ENCODE measurements around the gene TMEM123. TPM values are rescaled to one million over a fixed set of nuclear protein-coding genes. Genes with fewer than 3 reads are reported as not detected.

The TMEM123 gene
- total RNA-seq, 2 experiments from 2014 or later = 299 to 310 TPM

DNA sequence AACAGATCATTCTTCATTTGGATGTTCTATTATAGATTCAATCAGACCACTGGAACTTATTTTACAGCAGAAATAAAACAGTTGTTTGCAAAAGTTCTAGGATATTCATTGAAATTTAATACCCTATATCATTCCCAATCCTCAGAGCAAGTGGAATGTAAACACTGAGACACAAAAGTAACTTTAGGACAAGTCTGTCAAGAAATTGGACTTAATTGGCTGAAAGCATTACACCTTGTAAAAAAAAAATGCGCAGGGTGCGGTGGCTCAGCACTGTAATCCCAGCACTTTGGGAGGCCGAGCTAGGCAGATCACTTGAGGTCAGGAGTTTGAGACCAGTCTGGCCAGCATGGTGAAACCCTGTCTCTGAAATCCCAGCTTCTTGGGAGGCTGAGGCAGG is 29.9 kb upstream of the TMEM123 start:
- peaks cover under 1% of the 10 kb centered on the region for H3K36me3 Mint-ChIP-seq
- peaks cover 25% of the 10 kb centered on the region for H3K4me1 Mint-ChIP-seq
- no peak overlapping the region for H3K4me3 Mint-ChIP-seq
- no peaks in the 10 kb centered on the region for H3K27me3 Mint-ChIP-seq
- H3K27ac Mint-ChIP-seq = no peak overlapping the region
- DNase-seq = no peak
- H3K9me3 Mint-ChIP-seq = no peaks in the 10 kb centered on the region

DNA sequence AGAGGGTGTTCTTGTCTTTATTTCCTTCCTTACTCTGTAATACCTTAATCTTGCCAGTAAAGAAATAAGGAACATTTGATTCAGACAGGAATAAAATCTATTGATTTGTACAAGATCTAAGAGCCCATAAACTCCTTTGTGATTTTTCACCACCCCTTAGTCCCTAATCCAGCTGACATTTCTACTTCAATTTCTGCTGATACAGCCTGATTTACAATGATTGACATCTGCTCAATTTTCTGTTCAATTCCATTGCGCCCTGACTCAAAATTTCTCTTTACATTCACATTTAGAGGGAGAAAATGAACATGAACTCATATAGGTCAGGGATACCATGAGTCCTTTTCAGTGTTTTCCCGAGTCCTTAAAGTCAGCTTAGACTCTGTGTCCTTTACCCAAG is 27.2 kb upstream of the TMEM123 start:
- Mint-ChIP-seq H3K9me3 (no peaks in the 10 kb centered on the region), H3K4me1 (peaks cover 36% of the 10 kb centered on the region), H3K4me3 (no peak overlapping the region), H3K36me3 (no peaks in the 10 kb centered on the region), H3K27me3 (no peaks in the 10 kb centered on the region), H3K27ac (no peak overlapping the region)
- no peak for DNase-seq

DNA sequence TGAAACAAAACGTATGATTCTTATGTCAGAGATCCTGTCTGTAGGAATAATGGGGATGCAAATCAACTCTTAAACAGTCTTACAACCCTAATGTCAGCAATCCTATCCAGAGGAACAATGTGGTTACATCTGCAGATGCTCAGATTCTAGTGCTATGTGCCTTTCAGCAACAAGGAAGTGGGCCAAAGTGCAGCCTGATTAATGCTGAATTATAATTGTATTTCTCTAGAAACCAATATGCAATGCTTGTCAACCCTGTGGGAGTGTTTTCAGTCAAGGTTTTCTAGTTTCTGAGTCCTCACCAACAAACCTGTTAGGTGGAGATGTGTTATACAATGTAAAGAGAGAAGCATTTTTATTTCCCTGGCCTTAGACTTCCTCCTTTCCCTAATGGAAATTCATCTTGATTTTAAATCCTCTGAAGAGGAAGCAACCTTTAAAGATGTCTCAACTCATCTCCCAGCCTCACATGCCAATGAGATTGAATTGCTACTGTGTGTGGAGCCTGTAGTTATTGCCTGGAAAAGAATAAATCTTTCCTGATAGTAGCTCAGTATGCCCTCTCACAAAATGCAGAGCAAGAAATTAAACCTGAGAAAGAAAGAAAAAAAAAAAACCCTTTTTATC is 26.2 kb upstream of the TMEM123 start:
- peaks cover 44% of the 10 kb centered on the region for H3K4me1 Mint-ChIP-seq
- H3K36me3 Mint-ChIP-seq = no peaks in the 10 kb centered on the region
- no peak overlapping the region for H3K4me3 Mint-ChIP-seq
- H3K27me3 Mint-ChIP-seq = no peaks in the 10 kb centered on the region
- DNase-seq = no peak
- H3K9me3 Mint-ChIP-seq = no peaks in the 10 kb centered on the region
- no peak overlapping the region for H3K27ac Mint-ChIP-seq

DNA sequence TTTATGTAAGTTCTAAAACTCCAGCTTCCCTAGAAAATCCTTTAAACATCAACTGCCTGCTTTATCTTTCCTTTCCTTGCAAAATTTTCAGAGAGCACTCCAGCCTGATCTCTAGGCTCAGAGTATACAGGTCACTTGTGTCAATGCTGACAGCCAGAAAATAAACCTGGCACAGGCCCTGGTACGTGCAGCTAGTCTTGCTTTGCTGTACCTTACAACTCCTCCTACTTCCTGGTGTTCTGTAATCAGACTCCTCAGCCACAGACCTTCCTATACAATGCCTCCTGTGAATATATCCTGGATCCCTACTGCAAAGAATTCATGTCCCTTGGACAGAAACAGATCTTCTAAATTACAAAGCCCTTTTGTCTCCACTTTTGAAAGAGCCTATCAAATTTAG is 24.2 kb upstream of the TMEM123 start:
- Mint-ChIP-seq H3K4me1 (peaks cover 60% of the 10 kb centered on the region), H3K27me3 (no peaks in the 10 kb centered on the region), H3K4me3 (peak overlapping the region; percentile 29), H3K27ac (peak overlapping the region; percentile 83), H3K36me3 (peaks cover 5% of the 10 kb centered on the region), H3K9me3 (no peaks in the 10 kb centered on the region)
- DNase-seq = peak; percentile 26

DNA sequence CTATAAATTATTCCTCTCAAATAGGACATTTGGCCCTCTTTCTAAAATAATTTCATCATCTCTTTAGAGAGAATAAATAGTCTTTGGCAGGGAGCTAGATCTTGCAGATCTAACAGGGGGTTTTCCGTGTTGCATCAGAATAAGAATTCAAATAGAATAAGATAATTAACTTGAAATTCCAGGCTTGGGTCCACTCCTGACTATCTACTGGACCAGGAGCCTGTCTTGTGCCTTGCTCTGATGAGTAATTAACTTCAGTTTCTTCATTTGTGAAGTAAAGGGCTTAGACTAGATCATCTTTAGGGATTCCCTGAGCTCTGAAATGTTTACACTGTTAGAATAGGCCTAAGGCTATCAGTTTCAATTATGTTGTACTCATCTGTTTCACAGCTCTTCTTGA is 23.5 kb upstream of the TMEM123 start:
- Mint-ChIP-seq H3K4me1 (peaks cover 68% of the 10 kb centered on the region), H3K9me3 (no peaks in the 10 kb centered on the region), H3K36me3 (peaks cover 5% of the 10 kb centered on the region), H3K27ac (peak overlapping the region; percentile 83), H3K27me3 (no peaks in the 10 kb centered on the region), H3K4me3 (peak overlapping the region; percentile 29)
- DNase-seq = no peak

DNA sequence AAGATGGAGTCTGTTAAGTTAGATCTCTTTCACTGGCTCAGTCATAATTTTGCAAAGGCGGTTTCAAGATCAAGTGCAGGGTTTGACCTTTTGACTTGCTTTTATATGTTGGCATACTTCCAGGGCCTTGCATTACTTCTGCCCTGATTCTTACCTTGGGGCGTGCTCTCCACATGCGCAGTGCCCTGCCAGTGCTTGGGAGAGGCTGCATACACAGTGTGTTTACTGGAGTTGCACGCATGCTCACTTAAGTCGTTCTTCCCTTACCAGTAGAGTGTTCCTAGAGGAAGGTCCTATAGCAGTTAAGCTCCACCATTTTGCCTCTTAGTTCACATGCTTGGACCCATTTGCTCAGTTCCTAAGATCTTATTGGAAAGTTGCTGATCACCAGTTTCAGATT is 21.0 kb upstream of the TMEM123 start:
- no peak for DNase-seq
- H3K4me3 Mint-ChIP-seq = no peak overlapping the region
- no peaks in the 10 kb centered on the region for H3K27me3 Mint-ChIP-seq
- H3K9me3 Mint-ChIP-seq = no peaks in the 10 kb centered on the region
- H3K4me1 Mint-ChIP-seq = peaks cover 88% of the 10 kb centered on the region
- peak overlapping the region; percentile 90 for H3K27ac Mint-ChIP-seq
- peaks cover 5% of the 10 kb centered on the region for H3K36me3 Mint-ChIP-seq

DNA sequence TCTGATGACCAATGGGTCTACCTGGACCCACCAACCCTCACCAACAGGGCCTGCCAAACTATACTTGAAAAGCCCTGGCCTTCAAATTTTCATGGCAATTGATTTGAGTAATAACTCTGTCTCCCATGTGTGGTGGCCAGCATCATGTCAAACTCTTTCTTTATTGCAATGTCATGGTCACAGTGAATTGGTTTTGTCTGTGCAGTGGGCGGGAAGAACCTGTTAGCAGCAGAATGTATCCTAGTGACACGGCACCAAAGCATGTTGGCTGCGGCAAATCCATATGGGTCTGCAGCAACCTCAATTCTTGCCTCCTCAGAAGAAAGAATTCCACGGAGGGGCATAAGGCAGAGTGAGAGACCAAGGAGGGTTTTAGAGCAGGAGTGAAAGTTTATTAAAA is 19.6 kb upstream of the TMEM123 start:
- H3K9me3 Mint-ChIP-seq = no peaks in the 10 kb centered on the region
- H3K36me3 Mint-ChIP-seq = peaks cover 5% of the 10 kb centered on the region
- peaks cover 89% of the 10 kb centered on the region for H3K4me1 Mint-ChIP-seq
- H3K4me3 Mint-ChIP-seq = no peak overlapping the region
- DNase-seq = no peak
- H3K27ac Mint-ChIP-seq = no peak overlapping the region
- no peaks in the 10 kb centered on the region for H3K27me3 Mint-ChIP-seq

DNA sequence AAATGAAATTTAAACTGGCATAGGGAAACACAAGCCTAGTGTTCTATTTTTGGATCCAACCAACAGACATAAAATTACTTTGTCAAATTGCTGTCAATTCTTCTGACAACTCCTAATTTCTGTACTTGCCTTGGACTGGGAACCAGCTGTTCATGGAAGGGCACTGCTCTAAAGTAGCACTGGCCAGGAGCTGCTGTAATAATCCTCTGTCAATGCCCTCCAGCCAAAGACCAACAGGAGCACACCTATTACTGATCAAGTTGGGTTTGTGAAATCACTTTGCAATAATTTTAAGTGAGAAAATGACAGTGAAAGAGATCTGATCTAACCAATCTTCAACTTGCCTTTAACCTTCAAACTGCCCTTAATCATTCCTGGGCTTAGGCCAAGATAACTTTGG is 18.9 kb upstream of the TMEM123 start:
- H3K36me3 Mint-ChIP-seq = peaks cover 5% of the 10 kb centered on the region
- no peak overlapping the region for H3K27ac Mint-ChIP-seq

DNA sequence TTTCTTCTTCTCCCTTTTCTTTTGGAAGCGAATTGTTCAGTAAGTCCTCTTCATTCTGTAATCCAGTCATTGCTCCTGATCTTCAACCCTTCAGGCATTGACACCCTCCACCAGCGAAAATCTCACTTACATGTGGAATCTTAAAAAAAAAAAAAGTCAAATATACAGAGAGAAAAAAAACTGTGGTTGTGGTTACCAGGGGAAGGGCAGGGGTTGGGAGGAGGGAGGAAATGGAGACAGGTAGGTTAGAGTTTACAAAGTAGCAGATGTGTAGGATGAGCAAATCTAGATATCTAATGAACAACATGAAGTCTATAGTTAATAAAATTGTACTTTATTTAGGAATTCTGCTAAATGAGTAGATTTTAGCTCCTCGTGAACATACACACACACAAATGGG is 17.7 kb upstream of the TMEM123 start:
- no peak for DNase-seq
- peaks cover 5% of the 10 kb centered on the region for H3K36me3 Mint-ChIP-seq
- H3K27ac Mint-ChIP-seq = no peak overlapping the region
- H3K9me3 Mint-ChIP-seq = no peaks in the 10 kb centered on the region
- peak overlapping the region; percentile 22 for H3K4me3 Mint-ChIP-seq
- H3K4me1 Mint-ChIP-seq = peaks cover 93% of the 10 kb centered on the region
- H3K27me3 Mint-ChIP-seq = no peaks in the 10 kb centered on the region

More for the DNA sequence above, 18.9 kb upstream of the TMEM123 start:
- H3K9me3 Mint-ChIP-seq = no peaks in the 10 kb centered on the region
- peaks cover 87% of the 10 kb centered on the region for H3K4me1 Mint-ChIP-seq
- H3K27me3 Mint-ChIP-seq = no peaks in the 10 kb centered on the region
- H3K4me3 Mint-ChIP-seq = no peak overlapping the region
- no peak for DNase-seq

DNA sequence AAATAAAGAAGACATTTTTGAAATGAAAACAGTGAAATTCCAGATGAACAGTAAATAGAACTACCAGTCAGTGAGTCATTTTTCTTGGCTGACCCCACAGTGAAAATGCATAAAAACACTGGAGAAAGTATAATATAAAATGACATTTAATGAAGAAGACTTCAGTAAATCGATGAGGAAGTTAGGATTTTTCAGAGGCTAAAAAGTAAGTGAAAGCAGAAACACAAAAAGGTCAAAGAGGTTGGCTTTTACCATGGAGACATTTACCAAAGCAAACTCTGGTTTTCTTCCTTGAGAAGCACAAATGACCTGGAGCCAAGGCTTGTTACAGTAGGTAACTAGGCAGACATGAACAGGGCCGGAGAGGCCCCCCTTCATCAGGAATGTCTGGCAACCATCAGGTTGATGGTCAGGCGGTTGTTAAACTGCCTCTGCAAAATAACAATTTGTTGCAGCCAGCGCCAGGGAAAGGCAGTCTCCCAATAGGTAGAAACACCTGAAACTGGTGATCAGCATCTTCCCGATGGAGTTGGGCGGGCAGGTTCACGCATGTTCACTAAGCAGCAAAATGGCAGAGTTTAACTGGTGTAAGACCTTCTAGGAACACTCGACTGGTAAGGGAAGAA is 16.7 kb upstream of the TMEM123 start:
- Mint-ChIP-seq H3K4me3 (no peak overlapping the region), H3K4me1 (peaks cover 93% of the 10 kb centered on the region), H3K27ac (peak overlapping the region; percentile 31), H3K27me3 (no peaks in the 10 kb centered on the region), H3K9me3 (no peaks in the 10 kb centered on the region), H3K36me3 (peaks cover 5% of the 10 kb centered on the region)
- no peak for DNase-seq

DNA sequence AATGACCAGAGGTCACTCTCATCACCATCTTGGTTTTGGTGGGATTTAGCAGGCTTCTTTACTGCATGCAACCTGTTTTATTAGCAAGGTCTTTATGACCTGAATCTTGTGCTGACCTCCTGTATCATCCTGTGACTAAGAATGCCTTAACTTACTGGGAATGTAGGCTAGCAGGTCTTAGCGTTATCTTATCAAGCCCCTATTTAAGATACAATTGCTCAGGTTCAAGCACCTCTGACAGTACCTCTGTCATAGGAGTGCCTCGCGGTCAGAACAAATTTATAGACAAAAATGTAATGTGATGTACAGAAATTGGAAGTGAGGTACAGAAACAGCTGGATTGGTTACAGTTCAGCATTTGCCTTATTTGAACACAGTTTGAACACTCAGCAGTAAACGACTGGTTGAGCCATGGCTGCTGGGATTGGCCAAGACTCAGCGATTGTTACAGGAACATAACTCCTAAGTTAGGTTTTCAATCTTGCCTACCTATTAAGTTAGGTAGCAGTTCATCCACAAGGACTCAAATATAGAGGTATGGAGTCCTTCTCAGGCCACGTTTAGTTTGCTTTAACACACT is 16.1 kb upstream of the TMEM123 start:
- Mint-ChIP-seq H3K36me3 (peaks cover 5% of the 10 kb centered on the region), H3K9me3 (no peaks in the 10 kb centered on the region), H3K4me1 (peaks cover 91% of the 10 kb centered on the region), H3K27ac (peak overlapping the region; percentile 31), H3K4me3 (no peak overlapping the region), H3K27me3 (no peaks in the 10 kb centered on the region)
- no peak for DNase-seq

DNA sequence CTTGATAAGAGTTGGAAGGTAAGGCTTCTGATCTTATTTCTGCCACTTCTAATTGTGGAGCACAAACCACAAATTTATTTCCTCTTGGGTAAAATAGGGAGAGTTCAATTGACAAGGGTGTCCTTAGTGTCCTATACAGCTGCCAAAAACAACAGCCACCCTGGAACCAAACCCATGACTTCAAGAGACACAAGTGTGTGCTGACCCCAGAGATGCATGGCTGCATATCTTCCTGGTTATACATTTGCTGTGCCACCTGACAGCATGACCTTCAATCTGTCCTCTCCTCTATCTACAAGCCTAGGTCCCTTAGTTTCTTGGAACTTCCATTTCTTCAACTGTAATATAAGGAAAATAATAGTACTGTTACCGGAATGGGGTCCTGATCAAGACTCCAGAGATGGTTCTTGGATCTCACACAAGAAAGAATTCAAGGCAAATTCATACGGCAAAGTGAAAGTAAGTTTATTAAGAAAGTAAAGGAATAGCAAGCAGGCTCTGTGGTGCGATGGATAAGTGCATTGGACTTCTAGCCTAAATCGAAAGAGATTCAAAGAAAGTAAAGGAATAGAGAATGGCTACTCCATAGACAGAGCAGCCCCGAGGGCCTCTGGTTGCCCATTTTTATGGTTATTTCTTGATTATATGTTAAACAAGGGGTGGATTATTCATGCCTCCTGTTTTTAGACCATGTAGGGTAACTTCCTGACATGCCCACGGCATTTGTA is 15.5 kb upstream of the TMEM123 start:
- H3K9me3 Mint-ChIP-seq = no peaks in the 10 kb centered on the region
- DNase-seq = no peak
- H3K4me1 Mint-ChIP-seq = peaks cover 86% of the 10 kb centered on the region
- H3K36me3 Mint-ChIP-seq = peaks cover 5% of the 10 kb centered on the region
- peak overlapping the region; percentile 11 for H3K4me3 Mint-ChIP-seq
- no peaks in the 10 kb centered on the region for H3K27me3 Mint-ChIP-seq
- H3K27ac Mint-ChIP-seq = no peak overlapping the region

DNA sequence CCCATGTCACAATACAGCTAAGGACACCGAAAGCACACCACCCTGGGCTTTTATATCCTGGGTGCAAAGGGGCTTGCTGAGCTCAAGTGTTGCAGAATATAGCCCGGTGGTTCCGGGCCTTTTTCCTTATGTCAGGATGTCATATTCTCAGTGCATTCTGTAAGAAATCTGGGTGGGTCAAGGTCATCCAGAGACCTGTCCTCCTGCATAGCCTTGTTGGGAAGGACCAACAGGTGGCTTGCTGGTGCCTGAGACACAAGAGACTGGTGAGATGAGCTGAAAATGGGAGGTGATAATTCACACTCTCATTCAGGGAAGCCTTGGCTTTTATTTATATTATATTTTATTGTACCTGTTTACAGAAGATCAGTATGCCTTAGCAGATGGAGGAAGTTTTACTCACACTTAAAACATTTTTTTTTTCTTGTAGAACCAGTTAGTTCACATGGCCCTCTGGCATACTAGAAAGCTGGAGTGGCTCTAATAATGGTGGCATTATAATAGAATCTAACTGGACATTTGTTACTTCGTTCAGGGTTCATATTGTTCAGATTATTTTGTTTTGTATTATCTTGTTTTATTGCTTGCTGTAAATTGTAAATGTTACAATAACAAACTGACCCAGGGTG is 14.6 kb upstream of the TMEM123 start:
- peaks cover 86% of the 10 kb centered on the region for H3K4me1 Mint-ChIP-seq
- H3K9me3 Mint-ChIP-seq = no peaks in the 10 kb centered on the region
- DNase-seq = no peak
- no peaks in the 10 kb centered on the region for H3K27me3 Mint-ChIP-seq
- H3K27ac Mint-ChIP-seq = no peak overlapping the region
- H3K36me3 Mint-ChIP-seq = peaks cover 1% of the 10 kb centered on the region
- no peak overlapping the region for H3K4me3 Mint-ChIP-seq

DNA sequence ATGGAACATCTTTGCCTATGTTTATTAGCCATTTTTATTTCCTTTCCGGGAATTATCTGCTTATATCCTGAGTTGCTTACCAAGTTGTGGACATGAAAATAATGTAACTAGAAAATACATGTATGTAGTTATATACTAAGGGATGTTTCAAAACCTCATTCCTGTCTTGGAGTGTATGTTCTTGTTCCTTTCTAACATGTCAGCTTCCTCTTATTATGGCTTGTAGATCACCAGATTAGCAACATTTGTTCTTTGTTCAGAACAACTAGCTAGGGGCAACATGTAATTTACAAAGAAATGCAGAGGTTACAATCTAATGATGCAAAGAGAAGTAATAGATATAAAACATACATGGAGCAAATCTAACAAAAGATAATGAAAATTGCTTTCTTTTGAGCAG is 13.1 kb upstream of the TMEM123 start:
- Mint-ChIP-seq H3K9me3 (no peaks in the 10 kb centered on the region), H3K27me3 (no peaks in the 10 kb centered on the region), H3K27ac (no peak overlapping the region), H3K4me1 (peaks cover 80% of the 10 kb centered on the region), H3K36me3 (no peaks in the 10 kb centered on the region), H3K4me3 (no peak overlapping the region)
- DNase-seq = no peak

DNA sequence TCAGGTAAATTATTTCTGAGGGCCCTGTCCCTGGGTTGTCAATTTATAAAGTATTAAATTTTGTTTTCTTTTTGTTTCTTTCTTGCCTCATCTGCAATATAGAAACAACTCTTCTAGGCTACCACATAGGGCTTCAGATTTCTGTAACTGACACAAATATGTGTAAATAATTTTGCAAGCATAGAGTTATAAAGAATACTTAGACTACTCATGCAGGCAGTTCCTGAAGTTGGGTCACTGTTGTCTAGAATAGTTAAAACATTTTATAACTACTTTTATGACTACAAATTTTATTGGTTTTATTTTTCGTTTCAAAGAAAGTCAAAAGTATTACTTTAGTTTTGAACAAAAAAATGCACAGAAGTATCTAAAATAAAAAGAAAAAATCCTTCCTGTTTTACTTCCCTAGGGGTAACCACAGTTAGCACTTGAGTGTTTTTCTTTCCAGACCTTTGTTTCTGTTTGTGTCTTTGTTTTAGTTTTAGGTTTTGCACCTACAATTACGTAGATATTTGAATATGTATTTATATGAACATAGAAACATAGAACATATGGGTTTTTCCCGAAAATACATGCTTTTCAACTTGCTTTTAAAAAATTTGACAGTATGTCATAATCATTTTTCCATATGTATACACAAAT is 12.4 kb upstream of the TMEM123 start:
- no peak for DNase-seq
- Mint-ChIP-seq H3K9me3 (no peaks in the 10 kb centered on the region), H3K27me3 (no peaks in the 10 kb centered on the region), H3K27ac (no peak overlapping the region), H3K4me3 (no peak overlapping the region), H3K36me3 (no peaks in the 10 kb centered on the region), H3K4me1 (peaks cover 75% of the 10 kb centered on the region)

All from activated naive CD8-positive, alpha-beta T cell treated with anti-CD3 and anti-CD28 coated beads for 36 hours (primary cell).